ENCODE data around the gene PSMA1.

DNA sequence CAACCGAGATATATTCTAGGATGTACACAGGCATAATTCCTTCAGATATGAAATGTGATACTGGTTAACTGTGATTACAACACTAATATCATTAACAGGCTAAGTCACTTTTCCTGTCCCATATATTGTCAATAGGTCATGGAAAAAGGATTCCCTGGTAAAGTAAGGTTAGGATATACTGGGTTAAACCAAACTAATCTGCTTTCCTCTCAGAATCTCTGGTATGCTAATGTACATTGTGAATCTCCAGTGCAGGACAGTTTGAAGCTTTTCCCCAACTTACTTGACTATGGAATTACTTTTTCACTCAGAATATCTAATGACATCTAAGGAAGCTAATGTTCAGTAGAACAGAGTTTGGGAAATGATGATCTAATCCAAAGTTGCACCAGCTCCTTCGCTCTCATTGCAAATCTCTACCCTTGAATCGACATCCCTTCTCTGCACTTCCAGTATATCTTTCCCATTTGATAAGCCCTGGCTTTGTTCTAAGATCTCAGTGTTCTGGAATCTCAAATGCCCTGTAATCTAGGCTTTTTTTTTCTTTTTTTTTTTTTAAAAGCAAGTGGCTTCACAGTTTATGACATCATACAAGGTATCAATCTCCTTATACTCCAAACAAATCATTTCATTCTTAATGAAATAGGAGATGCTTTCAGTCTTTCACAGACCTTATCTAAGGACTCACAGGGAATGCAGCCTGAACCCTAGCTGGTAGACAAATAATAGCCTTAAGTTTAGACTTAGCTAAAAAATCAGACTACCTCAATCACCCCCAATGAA lies 64.3 kb downstream of the PSMA1 start:
- TF ChIP-seq, protein P1, sequence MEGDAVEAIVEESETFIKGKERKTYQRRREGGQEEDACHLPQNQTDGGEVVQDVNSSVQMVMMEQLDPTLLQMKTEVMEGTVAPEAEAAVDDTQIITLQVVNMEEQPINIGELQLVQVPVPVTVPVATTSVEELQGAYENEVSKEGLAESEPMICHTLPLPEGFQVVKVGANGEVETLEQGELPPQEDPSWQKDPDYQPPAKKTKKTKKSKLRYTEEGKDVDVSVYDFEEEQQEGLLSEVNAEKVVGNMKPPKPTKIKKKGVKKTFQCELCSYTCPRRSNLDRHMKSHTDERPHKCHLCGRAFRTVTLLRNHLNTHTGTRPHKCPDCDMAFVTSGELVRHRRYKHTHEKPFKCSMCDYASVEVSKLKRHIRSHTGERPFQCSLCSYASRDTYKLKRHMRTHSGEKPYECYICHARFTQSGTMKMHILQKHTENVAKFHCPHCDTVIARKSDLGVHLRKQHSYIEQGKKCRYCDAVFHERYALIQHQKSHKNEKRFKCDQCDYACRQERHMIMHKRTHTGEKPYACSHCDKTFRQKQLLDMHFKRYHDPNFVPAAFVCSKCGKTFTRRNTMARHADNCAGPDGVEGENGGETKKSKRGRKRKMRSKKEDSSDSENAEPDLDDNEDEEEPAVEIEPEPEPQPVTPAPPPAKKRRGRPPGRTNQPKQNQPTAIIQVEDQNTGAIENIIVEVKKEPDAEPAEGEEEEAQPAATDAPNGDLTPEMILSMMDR (IDR thresholded peaks at IDR 0.05; ENCODE audit: low read length): no peak
- no peak for TF ChIP-seq EZH2 (IDR thresholded peaks at IDR 0.05; ENCODE audit: borderline replicate concordance, low read length)
